ENCODE data around the gene MGA.

- TF ChIP-seq, protein P1, sequence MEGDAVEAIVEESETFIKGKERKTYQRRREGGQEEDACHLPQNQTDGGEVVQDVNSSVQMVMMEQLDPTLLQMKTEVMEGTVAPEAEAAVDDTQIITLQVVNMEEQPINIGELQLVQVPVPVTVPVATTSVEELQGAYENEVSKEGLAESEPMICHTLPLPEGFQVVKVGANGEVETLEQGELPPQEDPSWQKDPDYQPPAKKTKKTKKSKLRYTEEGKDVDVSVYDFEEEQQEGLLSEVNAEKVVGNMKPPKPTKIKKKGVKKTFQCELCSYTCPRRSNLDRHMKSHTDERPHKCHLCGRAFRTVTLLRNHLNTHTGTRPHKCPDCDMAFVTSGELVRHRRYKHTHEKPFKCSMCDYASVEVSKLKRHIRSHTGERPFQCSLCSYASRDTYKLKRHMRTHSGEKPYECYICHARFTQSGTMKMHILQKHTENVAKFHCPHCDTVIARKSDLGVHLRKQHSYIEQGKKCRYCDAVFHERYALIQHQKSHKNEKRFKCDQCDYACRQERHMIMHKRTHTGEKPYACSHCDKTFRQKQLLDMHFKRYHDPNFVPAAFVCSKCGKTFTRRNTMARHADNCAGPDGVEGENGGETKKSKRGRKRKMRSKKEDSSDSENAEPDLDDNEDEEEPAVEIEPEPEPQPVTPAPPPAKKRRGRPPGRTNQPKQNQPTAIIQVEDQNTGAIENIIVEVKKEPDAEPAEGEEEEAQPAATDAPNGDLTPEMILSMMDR (IDR thresholded peaks at IDR 0.05; ENCODE audit: insufficient read depth, low read depth, low read length): no peak
- TF ChIP-seq EZH2 (IDR thresholded peaks at IDR 0.05; ENCODE audit: insufficient read depth, low read length): no peak
These were observed 33.0 kb upstream of the MGA start for GRCh38 chr15:41627203-41627602.

Measured in astrocyte (in vitro differentiated cells and primary cell).